Cardiac muscle cell (in vitro differentiated cells and primary cell): ENCODE results near the gene ATP5PB. TPM values are rescaled to one million over a fixed set of nuclear protein-coding genes. Genes with fewer than 3 reads are reported as not detected.

Experiments used
- DNase-seq, 2 donors: peaks; one replicate each; pipeline versions ENCODE4 v3.0.0 to v3.0.0-alpha.2; 2010 to 2017; ENCODE audit warnings: low read depth in 1 of 2, low spot score in 1 of 2
- H3K27ac ChIP-seq: fragments of 200-600 bp; sonication (generic); 2 replicates; pipeline ENCODE4 v1.5.1; 2016
- H3K27me3 ChIP-seq: fragments of 200-600 bp; sonication (generic); 2 replicates; pipeline ENCODE4 v1.6.0; 2016; ENCODE audit warnings: control low read depth
- H3K36me3 ChIP-seq: fragments of 200-600 bp; sonication (generic); 2 replicates; pipeline ENCODE4 v1.5.1; 2016; ENCODE audit warnings: control low read depth
- H3K4me1 ChIP-seq: fragments of 200-600 bp; sonication (generic); 2 replicates; pipeline ENCODE4 v1.8.1; 2017; ENCODE audit warnings: low read depth, mild to moderate bottlenecking, mixed run types
- H3K4me3 ChIP-seq: fragments of 200-600 bp; sonication (generic); 2 replicates; pipeline ENCODE4 v1.5.1; 2016; ENCODE audit warnings: mild to moderate bottlenecking
- H3K9me3 ChIP-seq: fragments of 200-600 bp; sonication (generic); 2 replicates; pipeline ENCODE4 v1.5.1; 2017; ENCODE audit warnings: low read depth, mild to moderate bottlenecking, control low read depth
- polyA plus RNA-seq: library from polyadenylated mRNA; unstranded; fragments of >200 nt; fragmentation: Nextera tagmentation; extraction: Ambion mirVana; gene quantifications from 2 replicates; pipeline ENCODE4 v1.2.1, GENCODE V29; 2016
- total RNA-seq: library from RNA; depleted of rRNA; stranded (reverse); fragments of >200 nt; gene quantifications from 2 replicates; pipeline ENCODE4 v1.2.3, GENCODE V29; 2016
- TF ChIP-seq, protein P1 (sequence below): IDR thresholded peaks from 2 replicates; pipeline ENCODE4 v1.5.1; 2012; ENCODE audit warnings: low read depth, mild to moderate bottlenecking, low read length

The ATP5PB gene
- total and polyA plus RNA-seq, 2 experiments from 2014 or later: 247 to 601 TPM

DNA sequence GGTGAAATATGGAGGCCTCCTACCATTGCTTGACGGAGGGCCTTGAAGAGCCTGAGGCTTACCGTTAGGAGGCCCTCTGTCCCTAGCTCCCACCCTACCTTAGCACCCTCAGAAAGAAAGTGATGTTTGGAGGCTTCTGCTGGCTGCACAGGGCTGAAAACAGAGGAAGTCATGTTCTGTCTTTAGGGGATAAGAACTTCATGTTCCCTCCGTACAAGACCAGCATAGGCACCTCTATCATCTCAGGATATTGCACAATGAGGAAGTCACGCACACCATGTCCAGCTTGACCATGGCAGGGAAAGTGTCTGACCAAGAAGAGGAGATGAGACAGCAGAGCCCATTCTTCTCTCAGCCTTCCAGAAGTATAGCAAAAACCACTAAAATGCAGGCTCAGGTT lies 40.3 kb downstream of the ATP5PB start:
- H3K4me3 ChIP-seq: no peak overlapping the region
- peak in 1 of 2 donors; percentile 63 for DNase-seq

DNA sequence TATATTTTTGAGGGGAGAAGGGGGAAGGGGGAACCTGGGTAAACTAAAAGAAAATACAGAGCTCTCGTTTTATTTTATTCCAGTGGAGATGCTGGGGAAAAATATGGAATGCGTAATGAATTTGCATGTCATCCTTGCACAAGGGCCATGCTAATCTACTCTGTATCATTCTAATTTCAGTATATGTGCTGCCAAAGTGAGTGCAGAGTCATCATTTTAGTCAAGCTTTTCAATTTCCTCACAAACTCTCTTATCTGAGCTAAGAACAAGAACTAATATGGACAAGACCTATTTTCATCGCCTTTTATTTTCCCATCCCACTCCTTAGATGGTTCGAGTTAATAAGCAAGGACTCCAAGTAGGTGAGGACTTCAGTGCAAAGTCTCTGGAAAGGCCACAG lies 41.0 kb downstream of the ATP5PB start:
- Histone ChIP-seq H3K36me3 (no peaks in the 10 kb centered on the region), H3K27ac (no peak overlapping the region), H3K9me3 (no peaks in the 10 kb centered on the region), H3K27me3 (no peaks in the 10 kb centered on the region), H3K4me3 (no peak overlapping the region), H3K4me1 (no peaks in the 10 kb centered on the region)
- TF ChIP-seq, protein P1, sequence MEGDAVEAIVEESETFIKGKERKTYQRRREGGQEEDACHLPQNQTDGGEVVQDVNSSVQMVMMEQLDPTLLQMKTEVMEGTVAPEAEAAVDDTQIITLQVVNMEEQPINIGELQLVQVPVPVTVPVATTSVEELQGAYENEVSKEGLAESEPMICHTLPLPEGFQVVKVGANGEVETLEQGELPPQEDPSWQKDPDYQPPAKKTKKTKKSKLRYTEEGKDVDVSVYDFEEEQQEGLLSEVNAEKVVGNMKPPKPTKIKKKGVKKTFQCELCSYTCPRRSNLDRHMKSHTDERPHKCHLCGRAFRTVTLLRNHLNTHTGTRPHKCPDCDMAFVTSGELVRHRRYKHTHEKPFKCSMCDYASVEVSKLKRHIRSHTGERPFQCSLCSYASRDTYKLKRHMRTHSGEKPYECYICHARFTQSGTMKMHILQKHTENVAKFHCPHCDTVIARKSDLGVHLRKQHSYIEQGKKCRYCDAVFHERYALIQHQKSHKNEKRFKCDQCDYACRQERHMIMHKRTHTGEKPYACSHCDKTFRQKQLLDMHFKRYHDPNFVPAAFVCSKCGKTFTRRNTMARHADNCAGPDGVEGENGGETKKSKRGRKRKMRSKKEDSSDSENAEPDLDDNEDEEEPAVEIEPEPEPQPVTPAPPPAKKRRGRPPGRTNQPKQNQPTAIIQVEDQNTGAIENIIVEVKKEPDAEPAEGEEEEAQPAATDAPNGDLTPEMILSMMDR: no peak
- peak in 1 of 2 donors; percentile 17 for DNase-seq

More for the DNA sequence above, 40.3 kb downstream of the ATP5PB start:
- peaks cover 2% of the 10 kb centered on the region for H3K4me1 ChIP-seq
- no peaks in the 10 kb centered on the region for H3K9me3 ChIP-seq
- no peaks in the 10 kb centered on the region for H3K36me3 ChIP-seq
- no peak overlapping the region for H3K27ac ChIP-seq
- TF ChIP-seq, protein P1: no peak
- no peaks in the 10 kb centered on the region for H3K27me3 ChIP-seq

DNA sequence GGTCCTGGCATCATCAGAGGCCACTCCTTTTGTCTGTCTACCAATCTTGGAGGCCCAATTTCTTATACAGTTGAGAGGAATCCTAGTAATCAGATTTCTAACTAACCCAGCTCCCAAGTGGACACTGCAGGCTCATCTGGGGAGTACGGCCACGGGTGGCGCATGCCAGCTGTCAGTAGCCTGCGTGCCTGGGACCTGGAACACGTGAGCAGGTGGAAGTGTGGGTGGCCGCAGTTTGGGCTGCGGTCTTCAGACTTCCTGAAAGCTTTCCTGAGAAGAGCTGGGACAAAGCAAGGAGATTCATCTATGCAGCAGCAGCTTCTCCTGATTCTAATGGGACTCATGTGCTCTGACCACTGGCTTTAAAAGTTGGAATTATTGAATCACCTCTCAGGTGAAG lies 41.8 kb downstream of the ATP5PB start:
- TF ChIP-seq, protein P1: no peak
- no peak for DNase-seq
- Histone ChIP-seq H3K27me3 (no peaks in the 10 kb centered on the region), H3K4me3 (no peak overlapping the region), H3K27ac (no peak overlapping the region), H3K36me3 (no peaks in the 10 kb centered on the region), H3K9me3 (no peaks in the 10 kb centered on the region), H3K4me1 (no peaks in the 10 kb centered on the region)

DNA sequence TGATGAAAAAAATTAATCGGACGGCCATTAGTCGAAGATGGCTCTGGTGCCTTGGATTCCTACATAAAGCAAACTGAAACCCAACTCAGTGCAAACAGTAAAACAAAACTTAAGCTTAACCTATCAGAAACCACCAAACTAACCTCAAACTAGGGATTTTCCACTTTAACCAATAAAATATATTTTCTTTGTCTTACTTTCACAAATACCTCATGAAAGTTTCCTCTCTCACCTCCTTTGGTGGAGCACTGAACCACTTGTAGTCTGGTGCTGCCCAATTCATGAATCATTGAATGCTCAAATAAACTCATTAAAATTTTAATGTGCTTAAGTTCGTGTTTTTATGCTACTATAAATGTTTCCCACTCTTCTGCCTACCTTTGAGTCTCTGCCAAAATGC lies 47.1 kb downstream of the ATP5PB start:
- TF ChIP-seq, protein P1: no peak
- Histone ChIP-seq H3K36me3 (no peaks in the 10 kb centered on the region), H3K9me3 (no peaks in the 10 kb centered on the region), H3K27me3 (peaks cover 4% of the 10 kb centered on the region), H3K27ac (no peak overlapping the region), H3K4me1 (no peaks in the 10 kb centered on the region), H3K4me3 (no peak overlapping the region)
- no peak for DNase-seq

DNA sequence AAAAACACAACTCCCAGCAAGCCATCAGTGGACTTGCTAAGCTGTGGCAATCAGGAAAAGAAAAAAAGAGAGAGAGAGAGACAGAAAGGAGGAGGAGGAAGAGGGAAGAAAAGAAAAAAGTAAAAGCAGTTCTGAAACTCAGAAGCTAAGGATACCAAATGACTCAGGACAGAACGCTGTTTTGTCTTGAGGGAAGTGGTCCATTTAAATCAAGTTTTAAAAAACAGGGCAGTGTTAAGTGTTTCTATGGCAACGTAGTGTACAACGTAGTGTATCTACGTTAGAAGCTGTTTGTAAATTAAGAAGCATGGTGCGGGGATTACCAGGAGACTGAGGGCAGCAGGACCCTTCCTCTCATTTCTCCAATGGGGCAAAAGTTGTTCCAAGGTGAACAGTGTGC lies 48.3 kb downstream of the ATP5PB start:
- no peak overlapping the region for H3K27ac ChIP-seq
- TF ChIP-seq, protein P1: no peak
- no peak overlapping the region for H3K4me3 ChIP-seq
- peaks cover 4% of the 10 kb centered on the region for H3K27me3 ChIP-seq
- no peak for DNase-seq
- H3K9me3 ChIP-seq: no peaks in the 10 kb centered on the region
- no peaks in the 10 kb centered on the region for H3K4me1 ChIP-seq
- H3K36me3 ChIP-seq: no peaks in the 10 kb centered on the region
